GM18870 (cell line): ENCODE measurements around the gene OOSP3.
A peak's percentile ranks its signal among the peaks of the same experiment; 100 is the strongest.
"Not testable (repeated sequence)": the region's sequence is repeated elsewhere in the genome, so short reads cannot be mapped to it uniquely, and the experiment has no call there.

Experiments used
- ATAC-seq: cut with Tn5 transposase; IDR thresholded peaks from one replicate; pipeline ENCODE4 v1.9.1; 2021; ENCODE audit warnings: moderate library complexity; ENCODE audit not compliant: unreplicated experiment

OOSP3 gene

GRCh38 chr11:59878575-59878974 is at the start of gene OOSP3:
OOSP3 (plus strand) TSS chr11:59878782; CDS start chr11:59878809, 27 bp downstream.
- no peak for ATAC-seq

- ATAC-seq: no peak
These were observed 49.2 kb upstream of the OOSP3 start for GRCh38 chr11:59829358-59829757.

- ATAC-seq: no peak
These were observed 45.0 kb upstream of the OOSP3 start for GRCh38 chr11:59833602-59834001.

GRCh38 chr11:59839615-59840014 is 39.0 kb upstream of the OOSP3 start:
- no peak for ATAC-seq

GRCh38 chr11:59841514-59841913 is 37.1 kb upstream of the OOSP3 start:
- peak; percentile 70 for ATAC-seq

- ATAC-seq: no peak
These were observed 36.3 kb upstream of the OOSP3 start for GRCh38 chr11:59842316-59842715.

- no peak for ATAC-seq
These were observed 33.2 kb upstream of the OOSP3 start, which contains the start of gene CBLIF for GRCh38 chr11:59845399-59845798. CBLIF (minus strand) TSS chr11:59845499; CDS start chr11:59845453, 46 bp downstream.

GRCh38 chr11:59846556-59846955 is 32.0 kb upstream of the OOSP3 start:
- no peak for ATAC-seq

GRCh38 chr11:59847626-59848025 is 31.0 kb upstream of the OOSP3 start:
- ATAC-seq: no peak

- not testable (repeated sequence) for ATAC-seq
These were observed 30.1 kb upstream of the OOSP3 start for GRCh38 chr11:59848439-59848838.

GRCh38 chr11:59849129-59849528 is 29.5 kb upstream of the OOSP3 start:
- peak; percentile 67 for ATAC-seq

GRCh38 chr11:59849551-59849950 is 29.0 kb upstream of the OOSP3 start:
- not testable (repeated sequence) for ATAC-seq

- ATAC-seq: not testable (repeated sequence)
These were observed 27.2 kb upstream of the OOSP3 start for GRCh38 chr11:59851416-59851815.

- ATAC-seq: no peak
These were observed 23.7 kb upstream of the OOSP3 start for GRCh38 chr11:59854871-59855270.

GRCh38 chr11:59857439-59858434 is 20.8 kb upstream of the OOSP3 start:
- ATAC-seq: no peak

- ATAC-seq: no peak
These were observed 18.9 kb upstream of the OOSP3 start for GRCh38 chr11:59859673-59860072.

GRCh38 chr11:59862252-59862651 is 16.3 kb upstream of the OOSP3 start:
- ATAC-seq: no peak

- ATAC-seq: no peak
These were observed 13.6 kb upstream of the OOSP3 start for GRCh38 chr11:59865031-59865430.

- ATAC-seq: no peak
These were observed 12.2 kb upstream of the OOSP3 start, which contains the start of gene TCN1 for GRCh38 chr11:59866397-59866796. TCN1 (minus strand) TSS chr11:59866487; CDS start chr11:59866470, 17 bp downstream.

- ATAC-seq: no peak
These were observed 11.7 kb upstream of the OOSP3 start for GRCh38 chr11:59866836-59867235.

- no peak for ATAC-seq
These were observed 10.6 kb upstream of the OOSP3 start for GRCh38 chr11:59867946-59868345.

GRCh38 chr11:59872076-59872475 is 6.5 kb upstream of the OOSP3 start:
- ATAC-seq: no peak
